Endothelial cell of umbilical vein (primary cell): Measurements from ENCODE around the gene SLC41A3. TPM values are rescaled to one million over a fixed set of nuclear protein-coding genes. Genes with fewer than 3 reads are reported as not detected.

Experiments
- BruUV-seq: library from RNA; stranded (reverse); fragments of 400-500 nt; replicated peaks from 2 replicates; lab custom pipeline; 2021; lab: Mats Ljungman, UMichigan
- CTCF ChIA-PET: fragments of 300-600, 350-600 bp; sonication (Branson Sonifier 250); formaldehyde crosslinking; loops from one replicate; lab custom pipeline; 2021; ENCODE audit warnings: antibody characterized with exemption, inconsistent platforms; lab: Charles Lee
- POLR2A ChIA-PET: fragments of 300-600, 350-600 bp; sonication (Branson Sonifier 250); formaldehyde crosslinking; loops from one replicate; lab custom pipeline; 2021; ENCODE audit warnings: antibody characterized with exemption, inconsistent platforms; lab: Charles Lee
- DNase-seq: peaks from one replicate; pipeline ENCODE4 v3.0.0-alpha.2; 2011; ENCODE audit warnings: low read depth, low spot score
- FAIRE-seq: peaks from 2 replicates; lab custom pipeline; 2011; peaks lifted over from hg19 to GRCh38; lab: Jason Lieb, UNC
- H2AFZ ChIP-seq: 2 replicates; pipeline ENCODE4 v1.6.0; 2012; ENCODE audit warnings: low read depth, low read length, control low read depth, inconsistent platforms
- H3K27ac ChIP-seq: 2 replicates; pipeline ENCODE4 v1.5.1; 2011; ENCODE audit warnings: low read depth, mild to moderate bottlenecking, control low read depth, low read length, moderate library complexity; ENCODE audit not compliant: insufficient read depth
- H3K27me3 ChIP-seq, 2 experiments: 2 replicates each; pipeline versions ENCODE4 v1.6.0 to v1.6.1; 2011; ENCODE audit warnings: low read length in 2 of 2, mixed read lengths in 1 of 2; ENCODE audit not compliant: control insufficient read depth in 2 of 2, insufficient read depth in 2 of 2
- H3K36me3 ChIP-seq, 2 experiments: 2 replicates in 1 of 2; 3 replicates in 1 of 2; pipeline ENCODE4 v1.5.1; 2011; ENCODE audit warnings: low read length in 2 of 2, mild to moderate bottlenecking in 1 of 2, moderate library complexity in 1 of 2; ENCODE audit not compliant: control insufficient read depth in 2 of 2, insufficient read depth in 2 of 2; ENCODE audit errors: extremely low read depth in 1 of 2
- H3K4me1 ChIP-seq: 3 replicates; pipeline ENCODE4 v1.5.1; 2011; ENCODE audit warnings: mild to moderate bottlenecking, low read length; ENCODE audit not compliant: control insufficient read depth, insufficient read depth; ENCODE audit errors: extremely low read depth
- H3K4me2 ChIP-seq: 2 replicates; pipeline ENCODE4 v1.6.1; 2011; ENCODE audit warnings: low read length, control low read depth, mixed read lengths; ENCODE audit not compliant: insufficient read depth
- H3K4me3 ChIP-seq, 3 experiments: fragments of 200-600 bp in 1 of 3; sonication (generic), shearing (Covaris generic) in 1 of 3; replicated peaks in 1 of 3; 2 replicates each; pipeline ENCODE4 v1.5.1; 2011 to 2016; ENCODE audit warnings: control low read depth in 3 of 3, low read length in 3 of 3, mild to moderate bottlenecking in 2 of 3, inconsistent platforms in 1 of 3, low read depth in 1 of 3, moderate library complexity in 1 of 3; ENCODE audit not compliant: insufficient read depth in 1 of 3
- H3K79me2 ChIP-seq: 2 replicates; pipeline ENCODE4 v1.6.0; 2012; ENCODE audit warnings: low read length, inconsistent platforms; ENCODE audit not compliant: control insufficient read depth, insufficient read depth
- H3K9ac ChIP-seq: replicated peaks from 2 replicates; pipeline ENCODE3; 2011; ENCODE audit warnings: low read length, control low read depth; ENCODE audit not compliant: insufficient read depth; ENCODE audit errors: extremely low read depth
- H3K9me1 ChIP-seq: replicated peaks from 3 replicates; pipeline ENCODE4 v1.6.0; 2011; ENCODE audit warnings: mild to moderate bottlenecking, low read length; ENCODE audit not compliant: control insufficient read depth, insufficient read depth; ENCODE audit errors: extremely low read depth
- H3K9me3 ChIP-seq: replicated peaks from 2 replicates; pipeline ENCODE4 v1.5.1; 2012; ENCODE audit warnings: low read length, inconsistent platforms; ENCODE audit not compliant: control insufficient read depth, insufficient read depth
- H4K20me1 ChIP-seq: replicated peaks from 2 replicates; pipeline ENCODE3; 2011; ENCODE audit warnings: mild to moderate bottlenecking, low read length; ENCODE audit not compliant: control insufficient read depth, insufficient read depth; ENCODE audit errors: extremely low read depth
- JUN ChIP-seq: IDR thresholded peaks from 2 replicates; pipeline ENCODE4 v1.6.1; 2011; ENCODE audit warnings: borderline replicate concordance, low read depth; ENCODE audit not compliant: insufficient read length, insufficient read depth
- MYC ChIP-seq: IDR thresholded peaks from one replicate; pipeline ENCODE4 v1.6.1; 2011; ENCODE audit warnings: mild to moderate bottlenecking, low read depth, low read length
- POLR2A ChIP-seq: IDR thresholded peaks from 2 replicates; pipeline ENCODE4 v1.6.1; 2012; ENCODE audit warnings: low read depth, mild to moderate bottlenecking, control low read depth, low read length
- POLR2AphosphoS5 ChIP-seq: IDR thresholded peaks from 2 replicates; pipeline ENCODE4 v1.6.1; 2012; ENCODE audit warnings: low read depth, mild to moderate bottlenecking, control low read depth, low read length, moderate library complexity; ENCODE audit not compliant: insufficient read depth
- dilution Hi-C: fragments of 300-500 bp; cut with MboI; formaldehyde crosslinking; loops from one replicate; pipeline ENCODE4 v1.15.0; 2019; ENCODE audit warnings: low sequenced_read_pairs; ENCODE audit not compliant: extremely low pct_ligation_motif_present
- intact Hi-C: fragments of 100-400 bp; cut with micrococcal nuclease; formaldehyde crosslinking; loops from one replicate; pipeline ENCODE4 v1.10.0; 2022
- polyA plus RNA-seq, 4 experiments: library from polyadenylated mRNA; depleted of rRNA in 3 of 4; stranded (reverse) in 3 of 4; unstranded in 1 of 4; fragments of >200 nt; gene quantifications; 2 replicates each; pipeline versions ENCODE4 v1.2.1 to v1.2.3, GENCODE V29; 2011 to 2012; ENCODE audit warnings: missing spikeins in 1 of 4
- total RNA-seq: library from RNA; stranded (reverse); gene quantifications from 2 replicates; pipeline ENCODE4 v1.2.3, GENCODE V29; 2021
- TF ChIP-seq, protein P1 (sequence below): IDR thresholded peaks from 2 replicates; pipeline ENCODE4 v1.6.1; 2011; ENCODE audit not compliant: insufficient read depth, insufficient read length

The SLC41A3 gene
- total and polyA plus RNA-seq, 2 donors (not counting 3 experiments of a cell fraction or from before 2014, with no cell fraction given), result 52.5 to 118 TPM

- Histone ChIP-seq H3K4me2 (no peak overlapping the region), H2AFZ (no peak overlapping the region), H3K9me1 (no peaks in the 10 kb centered on the region), H3K79me2 (no peaks in the 10 kb centered on the region), H3K36me3 (peaks cover 0 to 6% of the 10 kb centered on the region in 2 experiments), H3K4me1 (no peaks in the 10 kb centered on the region), H4K20me1 (no peaks in the 10 kb centered on the region), H3K9ac (no peak overlapping the region), H3K27ac (no peak overlapping the region), H3K9me3 (no peaks in the 10 kb centered on the region), H3K27me3 (no peaks in the 10 kb centered on the region), H3K4me3 (no peak overlapping the region)
- DNase-seq, result no peak
- intact Hi-C loops (no loop called here), dilution Hi-C loops (no loop called here)
- FAIRE-seq, result no peak
- TF ChIP-seq JUN (no peak), POLR2A (no peak), MYC (no peak)
- POLR2A ChIA-PET, result no interaction called here
- no TSS peak for BruUV-seq
- CTCF ChIA-PET, result no interaction called here
Observed at GRCh38 chr3:126036056-126036549, 47.8 kb downstream of the SLC41A3 start.

DNA sequence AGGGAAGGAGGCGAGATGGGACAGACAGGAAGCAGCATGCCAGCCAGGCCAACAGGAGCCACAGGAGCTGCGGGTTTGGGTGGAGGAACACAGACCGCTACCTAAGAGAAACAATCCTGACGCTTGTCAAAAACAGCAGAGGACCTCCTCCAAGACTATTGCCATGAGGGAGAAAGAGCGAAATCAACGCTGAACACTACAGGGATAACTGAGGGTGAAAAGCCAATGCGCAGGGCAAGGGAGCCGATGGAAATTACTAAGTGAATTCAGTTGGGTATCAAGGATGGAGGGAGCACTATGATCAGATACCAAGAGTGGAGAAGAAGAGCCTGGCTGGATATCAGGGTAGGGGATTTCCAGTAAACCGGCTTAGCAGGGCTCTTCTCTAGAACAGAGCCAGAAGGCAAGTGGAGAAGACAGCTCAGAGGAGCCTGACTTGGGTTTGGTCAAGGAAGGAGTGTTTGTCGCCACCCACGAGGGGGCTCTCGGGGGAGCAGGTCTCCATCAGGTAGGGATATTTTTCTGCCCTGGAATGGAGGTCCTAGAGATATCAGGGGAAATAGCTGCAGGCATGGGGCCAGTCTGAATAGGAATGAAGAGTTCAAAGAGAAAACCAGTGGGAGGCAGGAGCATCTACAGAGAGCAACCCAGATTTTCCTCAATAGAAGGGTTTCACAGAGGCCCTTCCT lies 48.4 kb downstream of the SLC41A3 start:
- intact Hi-C loops, result no loop called here
- dilution Hi-C loops, result no loop called here
- H3K4me1 ChIP-seq, result no peaks in the 10 kb centered on the region
- no peak overlapping the region for H2AFZ ChIP-seq
- H3K9me1 ChIP-seq, result no peaks in the 10 kb centered on the region
- ChIA-PET CTCF (no interaction called here), POLR2A (no interaction called here)
- H3K4me2 ChIP-seq, result no peak overlapping the region
- TF ChIP-seq, protein P1, sequence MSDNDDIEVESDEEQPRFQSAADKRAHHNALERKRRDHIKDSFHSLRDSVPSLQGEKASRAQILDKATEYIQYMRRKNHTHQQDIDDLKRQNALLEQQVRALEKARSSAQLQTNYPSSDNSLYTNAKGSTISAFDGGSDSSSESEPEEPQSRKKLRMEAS, result no peak
- TF ChIP-seq POLR2AphosphoS5, result no peak
- H3K4me3 ChIP-seq, result no peak overlapping the region
- H3K9ac ChIP-seq, result no peak overlapping the region
- no TSS peak for BruUV-seq
- no peaks in the 10 kb centered on the region for H3K79me2 ChIP-seq
- DNase-seq (no peak), FAIRE-seq (no peak)
- no peaks in the 10 kb centered on the region for H4K20me1 ChIP-seq
- peaks cover 0 to 6% of the 10 kb centered on the region in 2 experiments for H3K36me3 ChIP-seq
- H3K27ac ChIP-seq, result no peak overlapping the region
- H3K27me3 ChIP-seq, result no peaks in the 10 kb centered on the region
- H3K9me3 ChIP-seq, result no peaks in the 10 kb centered on the region
